ENCODE results near the gene CNEP1R1.

- TF ChIP-seq, protein P1, sequence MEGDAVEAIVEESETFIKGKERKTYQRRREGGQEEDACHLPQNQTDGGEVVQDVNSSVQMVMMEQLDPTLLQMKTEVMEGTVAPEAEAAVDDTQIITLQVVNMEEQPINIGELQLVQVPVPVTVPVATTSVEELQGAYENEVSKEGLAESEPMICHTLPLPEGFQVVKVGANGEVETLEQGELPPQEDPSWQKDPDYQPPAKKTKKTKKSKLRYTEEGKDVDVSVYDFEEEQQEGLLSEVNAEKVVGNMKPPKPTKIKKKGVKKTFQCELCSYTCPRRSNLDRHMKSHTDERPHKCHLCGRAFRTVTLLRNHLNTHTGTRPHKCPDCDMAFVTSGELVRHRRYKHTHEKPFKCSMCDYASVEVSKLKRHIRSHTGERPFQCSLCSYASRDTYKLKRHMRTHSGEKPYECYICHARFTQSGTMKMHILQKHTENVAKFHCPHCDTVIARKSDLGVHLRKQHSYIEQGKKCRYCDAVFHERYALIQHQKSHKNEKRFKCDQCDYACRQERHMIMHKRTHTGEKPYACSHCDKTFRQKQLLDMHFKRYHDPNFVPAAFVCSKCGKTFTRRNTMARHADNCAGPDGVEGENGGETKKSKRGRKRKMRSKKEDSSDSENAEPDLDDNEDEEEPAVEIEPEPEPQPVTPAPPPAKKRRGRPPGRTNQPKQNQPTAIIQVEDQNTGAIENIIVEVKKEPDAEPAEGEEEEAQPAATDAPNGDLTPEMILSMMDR (conservative IDR thresholded peaks at IDR 0.05; ENCODE audit: low read length), result no peak
- no peak for TF ChIP-seq EZH2phosphoT487 (IDR thresholded peaks at IDR 0.05; ENCODE audit: borderline replicate concordance, low read depth, low read length)
Measured at GRCh38 chr16:50066482-50067289, 41.7 kb downstream of the CNEP1R1 start.

All from OCI-LY7 (cell line).